ENCODE data around the gene TMC3. TPM values are rescaled to one million over a fixed set of nuclear protein-coding genes. Genes with fewer than 3 reads are reported as not detected.

Gene TMC3
- total and polyA plus RNA-seq, 12 donors, result 0.03 to 0.08 (median 0.04) TPM; not detected in 9

DNA sequence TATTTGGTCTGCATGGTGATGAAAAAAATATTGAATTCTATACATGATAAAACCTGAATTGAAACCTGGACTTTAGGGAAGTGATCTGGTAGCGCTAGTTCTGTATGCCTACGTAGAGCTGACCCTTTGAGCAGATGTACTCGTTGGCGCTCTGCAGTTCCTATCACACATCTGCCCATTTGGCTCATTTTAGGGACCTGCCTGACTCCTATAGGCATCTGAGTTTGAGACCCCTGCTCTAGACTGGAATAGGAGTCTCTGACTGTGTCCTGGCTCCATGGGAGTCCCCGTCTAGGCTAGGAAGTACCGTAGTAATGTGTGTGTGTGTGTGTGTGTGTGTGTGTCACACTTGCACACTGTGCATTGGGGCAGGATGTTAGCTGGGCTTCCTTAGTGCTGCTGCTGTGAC lies 71.3 kb downstream of the TMC3 start:
- Histone ChIP-seq H3K4me3 (no peak overlapping the region), H3K27me3 (peaks cover 3% of the 10 kb centered on the region), H3K36me3 (replicated peaks in 1 of 2) (peaks cover 0 to 8% of the 10 kb centered on the region in 2 donors), H3K9me3 (replicated peaks in 1 of 3) (no peaks in the 10 kb centered on the region), H3K4me1 (replicated peaks in 1 of 2) (peaks cover 0 to 12% of the 10 kb centered on the region in 2 donors), H3K27ac (peak overlapping the region in 2 of 5 donors; percentile 36 to 59)
- no peak for TF ChIP-seq POLR2A (IDR thresholded peaks at IDR 0.05)
- TF ChIP-seq, protein P1, sequence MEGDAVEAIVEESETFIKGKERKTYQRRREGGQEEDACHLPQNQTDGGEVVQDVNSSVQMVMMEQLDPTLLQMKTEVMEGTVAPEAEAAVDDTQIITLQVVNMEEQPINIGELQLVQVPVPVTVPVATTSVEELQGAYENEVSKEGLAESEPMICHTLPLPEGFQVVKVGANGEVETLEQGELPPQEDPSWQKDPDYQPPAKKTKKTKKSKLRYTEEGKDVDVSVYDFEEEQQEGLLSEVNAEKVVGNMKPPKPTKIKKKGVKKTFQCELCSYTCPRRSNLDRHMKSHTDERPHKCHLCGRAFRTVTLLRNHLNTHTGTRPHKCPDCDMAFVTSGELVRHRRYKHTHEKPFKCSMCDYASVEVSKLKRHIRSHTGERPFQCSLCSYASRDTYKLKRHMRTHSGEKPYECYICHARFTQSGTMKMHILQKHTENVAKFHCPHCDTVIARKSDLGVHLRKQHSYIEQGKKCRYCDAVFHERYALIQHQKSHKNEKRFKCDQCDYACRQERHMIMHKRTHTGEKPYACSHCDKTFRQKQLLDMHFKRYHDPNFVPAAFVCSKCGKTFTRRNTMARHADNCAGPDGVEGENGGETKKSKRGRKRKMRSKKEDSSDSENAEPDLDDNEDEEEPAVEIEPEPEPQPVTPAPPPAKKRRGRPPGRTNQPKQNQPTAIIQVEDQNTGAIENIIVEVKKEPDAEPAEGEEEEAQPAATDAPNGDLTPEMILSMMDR (IDR thresholded peaks at IDR 0.05), result no peak
- 67 to 83% (median 74%) methylated on average over 6 of the region's 6 CpGs for WGBS, 4 donors
- DNase-seq, result no peak
- intact Hi-C loops (cut with DNase I), result no loop called here

DNA sequence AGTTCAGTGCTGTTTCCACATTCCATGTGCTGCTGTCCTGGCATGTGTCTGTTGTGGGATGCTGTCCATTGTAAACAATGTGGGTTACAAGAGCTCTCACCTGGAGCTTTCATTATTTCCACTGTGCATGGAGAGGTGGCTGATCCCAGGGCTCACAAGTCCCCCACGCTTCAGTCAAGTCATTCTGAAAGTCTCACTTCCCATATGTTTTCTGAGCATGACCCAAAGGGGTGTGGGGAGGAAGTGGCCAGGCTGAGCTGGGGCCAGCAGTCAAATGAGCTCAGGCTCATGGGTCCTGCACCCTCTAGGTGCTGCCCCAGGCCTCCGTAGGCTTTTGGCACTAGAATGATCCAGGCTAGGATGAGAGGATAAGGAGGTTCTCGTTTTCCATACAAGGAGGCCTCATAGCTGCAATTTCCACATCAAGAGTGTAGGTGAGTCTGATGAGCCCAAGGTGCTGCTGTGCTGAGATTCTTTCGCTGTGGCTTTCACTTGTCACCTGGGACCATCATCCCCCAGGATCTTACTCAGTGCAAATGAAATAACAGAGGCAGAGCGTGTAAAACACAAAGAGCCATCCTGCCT lies 72.1 kb downstream of the TMC3 start:
- Histone ChIP-seq H3K9me3 (replicated peaks in 1 of 3) (no peaks in the 10 kb centered on the region), H3K36me3 (replicated peaks in 1 of 2) (peaks cover 0 to 8% of the 10 kb centered on the region in 2 donors), H3K4me1 (replicated peaks in 1 of 2) (peaks cover 0 to 12% of the 10 kb centered on the region in 2 donors), H3K4me3 (no peak overlapping the region), H3K27ac (peak overlapping the region in 3 of 5 donors; percentile 6 to 36 (median 34)), H3K27me3 (peaks cover 3% of the 10 kb centered on the region)
- peak in 2 of 7 donors; percentile 32 to 51 for DNase-seq
- WGBS, 4 donors, result 68 to 83% (median 70%) methylated on average over 5 of the region's 5 CpGs
- intact Hi-C loops (cut with DNase I), result no loop called here
- no peak for TF ChIP-seq POLR2A (IDR thresholded peaks at IDR 0.05)
- TF ChIP-seq, protein P1 (IDR thresholded peaks at IDR 0.05), result no peak

DNA sequence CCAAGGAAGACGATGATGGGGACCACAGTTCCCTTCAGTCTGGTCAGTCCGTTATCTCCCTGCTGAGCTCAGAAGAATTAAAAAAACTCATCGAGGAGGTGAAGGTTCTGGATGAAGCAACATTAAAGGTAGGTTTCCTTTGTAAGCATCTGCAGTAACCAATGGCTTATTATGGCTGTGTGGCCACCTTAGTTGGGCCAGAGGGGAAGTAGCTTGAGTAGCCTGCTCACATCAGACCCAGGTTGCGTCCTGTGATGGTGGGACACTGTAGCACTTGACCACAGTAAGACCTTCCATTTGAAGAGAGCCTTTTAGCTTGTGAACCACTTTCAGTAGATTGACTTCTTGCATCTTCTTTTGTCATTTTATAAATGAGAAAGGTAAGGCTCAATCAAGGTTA lies 72.6 kb downstream of the TMC3 start:
- Histone ChIP-seq H3K4me3 (no peak overlapping the region), H3K27me3 (peaks cover 3% of the 10 kb centered on the region), H3K36me3 (replicated peaks in 1 of 2) (peaks cover 0 to 5% of the 10 kb centered on the region in 2 donors), H3K9me3 (replicated peaks in 1 of 3) (no peaks in the 10 kb centered on the region), H3K4me1 (replicated peaks in 1 of 2) (peaks cover 0 to 12% of the 10 kb centered on the region in 2 donors), H3K27ac (peak overlapping the region in 1 of 5 donors; percentile 34)
- intact Hi-C loops (cut with DNase I), result no loop called here
- WGBS, 4 donors, result 81 to 88% (median 83%) methylated on average over 4 of the region's 4 CpGs
- TF ChIP-seq, protein P1 (IDR thresholded peaks at IDR 0.05), result no peak
- TF ChIP-seq POLR2A (IDR thresholded peaks at IDR 0.05), result no peak
- no peak for DNase-seq

DNA sequence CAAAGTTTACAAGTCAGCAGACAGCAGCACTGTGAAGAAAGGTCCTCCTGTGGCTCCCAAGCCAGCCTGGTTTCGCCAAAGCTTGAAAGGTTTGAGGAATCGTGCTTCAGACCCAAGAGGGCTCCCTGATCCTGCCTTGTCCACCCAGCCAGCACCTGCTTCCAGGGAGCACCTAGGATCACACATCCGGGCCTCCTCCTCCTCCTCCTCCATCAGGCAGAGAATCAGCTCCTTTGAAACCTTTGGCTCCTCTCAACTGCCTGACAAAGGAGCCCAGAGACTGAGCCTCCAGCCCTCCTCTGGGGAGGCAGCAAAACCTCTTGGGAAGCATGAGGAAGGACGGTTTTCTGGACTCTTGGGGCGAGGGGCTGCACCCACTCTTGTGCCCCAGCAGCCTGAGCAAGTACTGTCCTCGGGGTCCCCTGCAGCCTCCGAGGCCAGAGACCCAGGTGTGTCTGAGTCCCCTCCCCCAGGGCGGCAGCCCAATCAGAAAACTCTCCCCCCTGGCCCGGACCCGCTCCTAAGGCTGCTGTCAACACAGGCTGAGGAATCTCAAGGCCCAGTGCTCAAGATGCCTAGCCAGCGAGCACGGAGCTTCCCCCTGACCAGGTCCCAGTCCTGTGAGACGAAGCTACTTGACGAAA lies 74.3 kb downstream of the TMC3 start:
- H3K9me3 ChIP-seq (replicated peaks in 1 of 3), result no peaks in the 10 kb centered on the region
- no peaks in the 10 kb centered on the region for H3K36me3 ChIP-seq (replicated peaks in 1 of 2)
- H3K27me3 ChIP-seq, result peaks cover 3% of the 10 kb centered on the region
- WGBS, 4 donors, result 66 to 79% (median 74%) methylated on average over 8 to 14 of the region's 14 CpGs
- DNase-seq, result no peak
- intact Hi-C loops (cut with DNase I), result no loop called here
- peaks cover 0 to 23% of the 10 kb centered on the region in 2 donors for H3K4me1 ChIP-seq (replicated peaks in 1 of 2)
- no peak overlapping the region for H3K27ac ChIP-seq
- H3K4me3 ChIP-seq, result no peak overlapping the region
- no peak for TF ChIP-seq POLR2A (IDR thresholded peaks at IDR 0.05)
- TF ChIP-seq, protein P1 (IDR thresholded peaks at IDR 0.05), result no peak

Measured in adrenal gland (tissue), 12 donors.